Pons (tissue), 1 donor: ENCODE measurements around the gene C7.
"Not testable (repeated sequence)": the region's sequence is repeated elsewhere in the genome, so short reads cannot be mapped to it uniquely, and the experiment has no call there.

Experiments
- DNase-seq: peaks from one replicate; pipeline ENCODE4 v3.0.0-alpha.2; 2016; ENCODE audit warnings: low spot score

The C7 gene

GRCh38 chr5:40909264-40909663 is at the start of gene C7:
C7 (plus strand) TSS chr5:40909497; CDS start chr5:40909611, 114 bp downstream.
- DNase-seq: no peak

- DNase-seq: no peak
Observed at GRCh38 chr5:40860711-40861110, 48.6 kb upstream of the C7 start.

- DNase-seq: not testable (repeated sequence)
Observed at GRCh38 chr5:40865004-40865403, 44.3 kb upstream of the C7 start.

GRCh38 chr5:40866844-40867243 is 42.5 kb upstream of the C7 start:
- no peak for DNase-seq

- no peak for DNase-seq
Observed at GRCh38 chr5:40869384-40869783, 39.9 kb upstream of the C7 start.

- peak; percentile 5 for DNase-seq
Observed at GRCh38 chr5:40871177-40871576, 38.1 kb upstream of the C7 start.

GRCh38 chr5:40872253-40872652 is 37.0 kb upstream of the C7 start:
- not testable (repeated sequence) for DNase-seq

- DNase-seq: no peak
Observed at GRCh38 chr5:40873286-40873880, 35.9 kb upstream of the C7 start.

GRCh38 chr5:40875958-40876357 is 33.3 kb upstream of the C7 start:
- DNase-seq: no peak

GRCh38 chr5:40877371-40877988 is 31.8 kb upstream of the C7 start:
- DNase-seq: no peak

- peak; percentile 53 for DNase-seq
Observed at GRCh38 chr5:40879163-40879942, 29.9 kb upstream of the C7 start.

- DNase-seq: no peak
Observed at GRCh38 chr5:40882291-40882690, 27.0 kb upstream of the C7 start.

- DNase-seq: not testable (repeated sequence)
Observed at GRCh38 chr5:40883051-40883450, 26.2 kb upstream of the C7 start.

- not testable (repeated sequence) for DNase-seq
Observed at GRCh38 chr5:40895440-40896425, 13.6 kb upstream of the C7 start.

GRCh38 chr5:40904205-40904993 is 4.9 kb upstream of the C7 start:
- DNase-seq: peak; percentile 73

GRCh38 chr5:40904994-40905306 is 4.3 kb upstream of the C7 start:
- no peak for DNase-seq

- no peak for DNase-seq
Observed at GRCh38 chr5:40906351-40906751, 2.9 kb upstream of the C7 start.

- DNase-seq: no peak
Observed at GRCh38 chr5:40909723-40910122, 426 bp downstream of the C7 start.

GRCh38 chr5:40911266-40911665 is 2.0 kb downstream of the C7 start:
- DNase-seq: no peak

GRCh38 chr5:40914835-40915234 is 5.5 kb downstream of the C7 start:
- no peak for DNase-seq

GRCh38 chr5:40915341-40915926 is 6.1 kb downstream of the C7 start:
- DNase-seq: no peak
